Activated B cell treated with CpG ODN at 0.5 μM for 24 hours (primary cell): ENCODE data around the gene MRGPRX1. TPM values are rescaled to one million over a fixed set of nuclear protein-coding genes. Genes with fewer than 3 reads are reported as not detected.

ENCODE experiments used
- ATAC-seq: fragments of 200-7000 bp; cut with Tn5 transposase; one replicate; pipeline ENCODE4 v1.10.0; 2021; ENCODE audit warnings: low read depth, mild to moderate bottlenecking, moderate library complexity
- CTCF ChIA-PET: fragments of 350-600 bp; sonication (Branson Sonifier 250); formaldehyde crosslinking; loops from one replicate; lab custom pipeline; 2021; ENCODE audit warnings: antibody characterized with exemption; lab: Charles Lee
- POLR2A ChIA-PET: fragments of 350-600 bp; sonication (Branson Sonifier 250); formaldehyde crosslinking; loops from one replicate; lab custom pipeline; 2021; ENCODE audit warnings: antibody characterized with exemption; lab: Charles Lee
- DNase-seq: peaks from one replicate; pipeline ENCODE4 v3.0.0; 2022
- H3K27ac Mint-ChIP-seq: one replicate; pipeline ENCODE4 v1.8.0; 2020; ENCODE audit warnings: mixed read lengths
- H3K27me3 Mint-ChIP-seq: one replicate; pipeline ENCODE4 v1.8.0; 2021; ENCODE audit warnings: mixed read lengths
- H3K36me3 Mint-ChIP-seq: one replicate; pipeline ENCODE4 v1.8.0; 2021; ENCODE audit warnings: low read depth, mixed read lengths
- H3K4me1 Mint-ChIP-seq: one replicate; pipeline ENCODE4 v1.8.0; 2021; ENCODE audit warnings: mixed read lengths
- H3K4me3 Mint-ChIP-seq: one replicate; pipeline ENCODE4 v1.8.0; 2020; ENCODE audit warnings: mild to moderate bottlenecking, mixed read lengths
- H3K9me3 Mint-ChIP-seq: one replicate; pipeline ENCODE4 v1.8.0; 2020; ENCODE audit warnings: mixed read lengths
- intact Hi-C: fragments of 100-400 bp; cut with micrococcal nuclease; formaldehyde crosslinking; loops from one replicate; pipeline ENCODE4 v1.15.1; 2024
- total RNA-seq: library from RNA; stranded (reverse); gene quantifications from 2 replicates; pipeline ENCODE4 v1.2.3, GENCODE V29; 2022
- TF ChIP-seq, protein P1 (sequence below): fragments of 200-600 bp; IDR thresholded peaks from one replicate; pipeline ENCODE4 v1.8.0; 2022; ENCODE audit warnings: antibody characterized with exemption, mild to moderate bottlenecking

The MRGPRX1 gene
- not detected in 2 replicates for total RNA-seq

DNA sequence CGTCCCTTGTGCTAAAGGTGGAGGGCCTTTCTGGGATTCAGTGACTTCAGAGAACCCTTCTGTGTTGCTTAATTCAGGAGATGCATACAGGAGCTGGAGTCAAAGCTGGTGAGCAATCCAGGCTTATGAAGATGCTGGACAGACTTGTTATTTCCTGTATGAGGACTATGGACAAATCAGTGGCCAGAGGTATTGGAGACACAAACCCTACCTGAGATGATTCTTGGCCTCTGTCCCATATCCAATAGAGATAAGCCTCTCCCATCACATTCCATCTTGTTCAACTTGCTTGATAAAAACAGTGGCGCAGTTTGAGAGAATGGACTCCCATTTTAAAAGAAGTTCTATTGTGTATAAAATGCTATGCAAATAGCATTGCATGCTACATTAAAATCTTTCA lies at the start of gene MRGPRX1:
MRGPRX1 (minus strand) TSS at position 101 of the 400 bp plus-strand sequence. CDS start 4,630 bp downstream, outside the sequence.
- POLR2A ChIA-PET = no interaction called here
- Mint-ChIP-seq H3K4me1 (no peaks in the 10 kb centered on the region), H3K27ac (no peak within 1 kb of the TSS), H3K36me3 (no peaks in the 10 kb centered on the region), H3K9me3 (no peaks in the 10 kb centered on the region), H3K27me3 (peaks cover 2% of the 10 kb centered on the region), H3K4me3 (no peak within 1 kb of the TSS)
- intact Hi-C loops = no loop called here
- TF ChIP-seq, protein P1, sequence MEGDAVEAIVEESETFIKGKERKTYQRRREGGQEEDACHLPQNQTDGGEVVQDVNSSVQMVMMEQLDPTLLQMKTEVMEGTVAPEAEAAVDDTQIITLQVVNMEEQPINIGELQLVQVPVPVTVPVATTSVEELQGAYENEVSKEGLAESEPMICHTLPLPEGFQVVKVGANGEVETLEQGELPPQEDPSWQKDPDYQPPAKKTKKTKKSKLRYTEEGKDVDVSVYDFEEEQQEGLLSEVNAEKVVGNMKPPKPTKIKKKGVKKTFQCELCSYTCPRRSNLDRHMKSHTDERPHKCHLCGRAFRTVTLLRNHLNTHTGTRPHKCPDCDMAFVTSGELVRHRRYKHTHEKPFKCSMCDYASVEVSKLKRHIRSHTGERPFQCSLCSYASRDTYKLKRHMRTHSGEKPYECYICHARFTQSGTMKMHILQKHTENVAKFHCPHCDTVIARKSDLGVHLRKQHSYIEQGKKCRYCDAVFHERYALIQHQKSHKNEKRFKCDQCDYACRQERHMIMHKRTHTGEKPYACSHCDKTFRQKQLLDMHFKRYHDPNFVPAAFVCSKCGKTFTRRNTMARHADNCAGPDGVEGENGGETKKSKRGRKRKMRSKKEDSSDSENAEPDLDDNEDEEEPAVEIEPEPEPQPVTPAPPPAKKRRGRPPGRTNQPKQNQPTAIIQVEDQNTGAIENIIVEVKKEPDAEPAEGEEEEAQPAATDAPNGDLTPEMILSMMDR = no peak
- DNase-seq = no peak
- CTCF ChIA-PET = no interaction called here
- no peak for ATAC-seq

DNA sequence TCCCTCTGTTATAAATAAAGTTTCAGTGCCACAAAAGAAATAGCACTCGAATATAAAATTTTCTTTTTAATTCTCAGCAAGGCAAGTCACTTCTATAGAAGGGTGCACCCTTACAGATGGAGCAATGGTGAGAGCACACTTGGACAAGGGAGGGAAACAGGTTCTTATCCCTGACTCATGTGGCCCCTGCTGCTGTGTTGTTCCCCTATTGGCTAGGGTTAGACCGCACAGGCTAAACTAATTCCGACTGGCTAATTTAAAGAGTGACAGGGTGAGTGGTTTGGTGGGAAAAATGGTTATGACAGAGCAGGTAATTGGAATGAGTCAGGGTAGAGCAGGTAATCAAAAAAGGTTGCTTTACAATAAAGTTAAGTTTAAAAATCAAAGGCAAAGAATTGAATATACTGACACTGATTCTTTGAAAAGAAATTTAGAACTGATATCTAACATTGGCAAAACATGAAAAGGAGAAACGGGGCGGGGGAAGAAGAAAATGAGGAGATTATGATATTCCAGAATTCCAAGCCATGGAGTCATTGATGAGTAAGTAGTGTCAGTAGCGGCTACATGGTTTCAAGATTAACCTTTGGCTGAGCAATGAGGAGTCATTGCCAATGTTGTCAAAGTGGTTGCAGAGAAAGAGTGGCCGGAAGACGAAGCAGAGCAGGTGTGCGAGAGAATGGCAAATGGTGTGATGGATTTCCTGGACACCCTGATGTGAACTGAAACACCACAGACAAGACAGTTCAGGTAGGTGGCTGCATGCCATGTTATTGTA lies 48.4 kb upstream of the MRGPRX1 start:
- H3K9me3 Mint-ChIP-seq = peaks cover 5% of the 10 kb centered on the region
- DNase-seq (no peak), ATAC-seq (no peak)
- H3K4me1 Mint-ChIP-seq = no peaks in the 10 kb centered on the region
- H3K36me3 Mint-ChIP-seq = no peaks in the 10 kb centered on the region
- intact Hi-C loops = no loop called here
- peaks cover 1% of the 10 kb centered on the region for H3K27me3 Mint-ChIP-seq
- ChIA-PET POLR2A (no interaction called here), CTCF (no interaction called here)
- H3K4me3 Mint-ChIP-seq = no peak overlapping the region
- TF ChIP-seq, protein P1 = no peak
- H3K27ac Mint-ChIP-seq = no peak overlapping the region

DNA sequence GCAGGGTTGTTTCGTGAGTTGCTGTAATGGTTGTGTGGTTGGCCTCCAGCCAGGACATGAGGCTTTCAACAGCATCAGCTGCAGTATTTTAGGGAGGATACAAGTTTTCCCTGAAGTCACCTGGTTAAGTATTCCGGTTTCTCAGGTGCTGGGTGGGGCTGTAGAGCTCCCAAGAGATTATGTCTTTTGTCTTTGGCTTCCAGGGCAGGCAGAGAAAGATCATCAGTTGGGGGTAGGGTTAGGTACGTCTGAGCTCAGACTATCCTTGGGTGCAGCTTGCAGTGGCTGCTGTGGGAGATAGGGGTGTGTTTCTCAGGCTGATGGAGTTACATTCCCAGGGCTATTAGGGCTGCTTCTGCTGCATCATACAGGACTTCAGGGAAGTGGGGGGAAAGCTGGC lies 47.5 kb upstream of the MRGPRX1 start:
- H3K27me3 Mint-ChIP-seq = peaks cover 1% of the 10 kb centered on the region
- TF ChIP-seq, protein P1 = no peak
- intact Hi-C loops = no loop called here
- H3K9me3 Mint-ChIP-seq = peaks cover 5% of the 10 kb centered on the region
- H3K36me3 Mint-ChIP-seq = no peaks in the 10 kb centered on the region
- no peak overlapping the region for H3K27ac Mint-ChIP-seq
- ChIA-PET POLR2A (no interaction called here), CTCF (no interaction called here)
- no peaks in the 10 kb centered on the region for H3K4me1 Mint-ChIP-seq
- no peak overlapping the region for H3K4me3 Mint-ChIP-seq
- ATAC-seq (no peak), DNase-seq (no peak)

DNA sequence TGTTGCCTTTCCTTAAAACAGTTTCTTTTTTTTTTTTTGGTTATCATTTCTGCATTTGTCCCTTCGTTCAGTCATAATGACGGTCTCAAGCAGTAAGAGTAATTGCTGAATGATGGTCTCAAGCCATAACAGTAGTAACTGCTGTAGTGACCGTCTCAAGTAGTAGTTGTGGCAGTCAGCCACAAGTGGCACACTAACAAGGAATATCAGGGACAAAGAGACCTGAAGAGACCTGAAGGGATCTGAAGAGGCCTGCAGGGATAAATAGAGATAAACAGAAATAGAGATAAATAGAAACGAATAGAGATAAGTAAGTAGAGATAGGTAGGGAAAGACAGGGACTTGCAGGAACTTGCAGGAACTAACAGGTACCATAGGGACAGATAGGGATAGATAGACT lies 42.7 kb upstream of the MRGPRX1 start:
- H3K27me3 Mint-ChIP-seq = peaks cover 1% of the 10 kb centered on the region
- DNase-seq (no peak), ATAC-seq (no peak)
- CTCF ChIA-PET = no interaction called here
- POLR2A ChIA-PET = no interaction called here
- H3K9me3 Mint-ChIP-seq = peaks cover 4% of the 10 kb centered on the region
- H3K4me1 Mint-ChIP-seq = no peaks in the 10 kb centered on the region
- no peak overlapping the region for H3K27ac Mint-ChIP-seq
- H3K4me3 Mint-ChIP-seq = no peak overlapping the region
- intact Hi-C loops = no loop called here
- TF ChIP-seq, protein P1 = no peak
- H3K36me3 Mint-ChIP-seq = no peaks in the 10 kb centered on the region

DNA sequence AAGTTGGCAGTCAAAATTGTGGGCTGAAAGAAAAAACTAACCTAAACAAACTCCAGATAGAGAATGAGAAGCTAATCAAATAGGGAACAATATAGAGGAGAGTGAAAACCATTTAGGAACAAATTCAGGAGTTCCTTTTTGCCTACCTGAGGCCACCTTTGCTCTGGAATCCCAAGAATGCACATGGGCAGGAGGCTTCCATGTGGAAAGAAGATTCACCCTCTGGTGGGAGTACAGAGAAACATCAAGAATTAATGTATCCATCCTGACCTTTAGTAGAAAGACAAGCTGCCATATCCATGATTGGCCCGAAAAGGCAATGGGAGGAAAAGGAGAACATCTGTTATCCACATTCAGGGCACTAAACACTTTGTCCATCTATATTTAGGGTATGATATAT lies 35.0 kb upstream of the MRGPRX1 start:
- Mint-ChIP-seq H3K9me3 (peaks cover 4% of the 10 kb centered on the region), H3K36me3 (no peaks in the 10 kb centered on the region), H3K27me3 (no peaks in the 10 kb centered on the region), H3K4me1 (no peaks in the 10 kb centered on the region), H3K27ac (no peak overlapping the region), H3K4me3 (no peak overlapping the region)
- DNase-seq (no peak), ATAC-seq (no peak)
- TF ChIP-seq, protein P1 = no peak
- CTCF ChIA-PET = no interaction called here
- intact Hi-C loops = no loop called here
- POLR2A ChIA-PET = no interaction called here
